ENCODE results near the gene C19orf33.
A peak's percentile ranks its signal among the peaks of the same experiment; 100 is the strongest.
"Not testable (repeated sequence)": the region's sequence is repeated elsewhere in the genome, so short reads cannot be mapped to it uniquely, and the experiment has no call there.

The C19orf33 gene

DNA sequence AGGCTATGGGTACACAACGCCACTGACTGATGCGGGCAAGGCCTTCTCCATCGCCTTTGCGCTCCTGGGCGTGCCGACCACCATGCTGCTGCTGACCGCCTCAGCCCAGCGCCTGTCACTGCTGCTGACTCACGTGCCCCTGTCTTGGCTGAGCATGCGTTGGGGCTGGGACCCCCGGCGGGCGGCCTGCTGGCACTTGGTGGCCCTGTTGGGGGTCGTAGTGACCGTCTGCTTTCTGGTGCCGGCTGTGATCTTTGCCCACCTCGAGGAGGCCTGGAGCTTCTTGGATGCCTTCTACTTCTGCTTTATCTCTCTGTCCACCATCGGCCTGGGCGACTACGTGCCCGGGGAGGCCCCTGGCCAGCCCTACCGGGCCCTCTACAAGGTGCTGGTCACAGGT, 22.5 kb downstream of the C19orf33 start:
- peaks cover 20% of the 10 kb centered on the region for H3K36me3 ChIP-seq (ENCODE audit: control insufficient read depth, insufficient read depth, low read length)

DNA sequence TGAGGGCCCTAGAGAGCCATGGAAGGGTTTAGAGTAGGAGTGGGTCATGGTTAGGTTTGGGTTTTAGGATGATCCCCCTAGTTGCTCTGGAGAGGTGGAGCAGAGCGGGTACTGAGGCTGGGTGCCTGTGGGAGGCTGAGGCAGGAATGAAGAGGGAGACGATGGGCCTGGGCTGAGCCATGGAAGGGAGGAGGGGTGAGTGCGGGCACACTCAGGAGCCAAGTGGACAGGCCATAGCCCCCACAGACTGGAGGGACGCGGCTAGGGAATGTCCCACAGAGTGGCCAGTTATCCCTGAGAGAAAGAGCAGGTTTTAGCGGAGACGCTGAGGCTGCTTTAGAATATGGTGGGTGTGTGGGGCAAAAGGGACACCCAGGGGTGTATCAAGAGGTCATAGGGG, 25.6 kb downstream of the C19orf33 start:
- no peak overlapping the region for H3K4me3 ChIP-seq (ENCODE audit: low read depth, low read length)
- no peaks in the 10 kb centered on the region for H3K27me3 ChIP-seq (ENCODE audit: control insufficient read depth, insufficient read depth, low read length)
- peaks cover 20% of the 10 kb centered on the region for H3K36me3 ChIP-seq (ENCODE audit: control insufficient read depth, insufficient read depth, low read length)
- no peak overlapping the region for H3K27ac ChIP-seq (ENCODE audit: low read depth, low read length)
- H3K4me1 ChIP-seq (ENCODE audit: control insufficient read depth, insufficient read depth, low read length) = no peaks in the 10 kb centered on the region
- no peaks in the 10 kb centered on the region for H3K9me3 ChIP-seq (ENCODE audit: control insufficient read depth, insufficient read depth, low read length)
- H3K9ac ChIP-seq (ENCODE audit: low read depth, low read length) = no peak overlapping the region

More for the DNA sequence above, 22.5 kb downstream of the C19orf33 start:
- no peaks in the 10 kb centered on the region for H3K9me3 ChIP-seq (ENCODE audit: control insufficient read depth, insufficient read depth, low read length)
- H3K9ac ChIP-seq (ENCODE audit: low read depth, low read length) = no peak overlapping the region
- H3K4me1 ChIP-seq (ENCODE audit: control insufficient read depth, insufficient read depth, low read length) = no peaks in the 10 kb centered on the region
- H3K4me3 ChIP-seq (ENCODE audit: low read depth, low read length) = no peak overlapping the region
- H3K27me3 ChIP-seq (ENCODE audit: control insufficient read depth, insufficient read depth, low read length) = no peaks in the 10 kb centered on the region
- no peak overlapping the region for H3K27ac ChIP-seq (ENCODE audit: low read depth, low read length)

DNA sequence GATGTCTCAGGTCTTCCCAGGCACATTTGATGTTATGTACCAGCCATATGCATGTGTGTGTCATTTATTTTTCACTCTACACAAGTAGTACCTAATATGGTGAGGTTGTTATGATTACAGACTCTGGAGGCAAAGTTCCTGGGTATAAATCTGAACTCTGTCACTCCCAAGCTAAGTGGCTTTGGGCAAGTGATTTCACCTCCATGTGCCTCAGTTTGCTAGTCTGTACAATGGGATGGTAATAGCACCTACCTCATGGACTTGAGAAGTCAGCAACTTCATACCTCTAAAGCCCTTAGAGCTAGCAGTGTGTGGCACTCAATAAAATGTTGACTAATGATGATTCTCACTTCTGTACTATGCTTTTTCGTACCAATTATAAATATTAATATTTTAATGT, 27.7 kb downstream of the C19orf33 start:
- no peak overlapping the region for H3K4me3 ChIP-seq (ENCODE audit: low read depth, low read length)
- no peaks in the 10 kb centered on the region for H3K9me3 ChIP-seq (ENCODE audit: control insufficient read depth, insufficient read depth, low read length)
- no peak overlapping the region for H3K27ac ChIP-seq (ENCODE audit: low read depth, low read length)
- H3K9ac ChIP-seq (ENCODE audit: low read depth, low read length) = no peak overlapping the region
- H3K36me3 ChIP-seq (ENCODE audit: control insufficient read depth, insufficient read depth, low read length) = peaks cover 17% of the 10 kb centered on the region
- H3K27me3 ChIP-seq (ENCODE audit: control insufficient read depth, insufficient read depth, low read length) = no peaks in the 10 kb centered on the region
- H3K4me1 ChIP-seq (ENCODE audit: control insufficient read depth, insufficient read depth, low read length) = no peaks in the 10 kb centered on the region

DNA sequence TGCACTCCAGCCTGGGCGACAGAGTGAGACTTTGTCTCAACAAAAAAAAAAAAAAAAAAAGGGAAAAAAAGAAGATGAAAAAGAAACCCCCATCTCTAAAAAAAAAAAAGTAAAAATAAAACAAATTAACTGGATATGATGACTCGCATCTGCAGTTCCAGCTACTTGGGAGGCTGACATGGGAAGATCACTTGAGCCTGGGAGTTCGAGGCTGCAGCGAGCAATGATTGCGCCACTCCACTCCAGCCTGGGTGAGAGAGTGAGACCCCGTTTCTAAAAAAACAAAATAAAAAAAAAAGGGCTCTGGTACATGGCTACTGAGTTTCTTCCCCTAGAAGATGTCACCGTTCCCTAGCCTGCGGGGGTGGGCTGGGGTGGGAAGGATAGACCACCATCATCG, 29.2 kb downstream of the C19orf33 start:
- H3K27ac ChIP-seq (ENCODE audit: low read depth, low read length) = no peak overlapping the region

DNA sequence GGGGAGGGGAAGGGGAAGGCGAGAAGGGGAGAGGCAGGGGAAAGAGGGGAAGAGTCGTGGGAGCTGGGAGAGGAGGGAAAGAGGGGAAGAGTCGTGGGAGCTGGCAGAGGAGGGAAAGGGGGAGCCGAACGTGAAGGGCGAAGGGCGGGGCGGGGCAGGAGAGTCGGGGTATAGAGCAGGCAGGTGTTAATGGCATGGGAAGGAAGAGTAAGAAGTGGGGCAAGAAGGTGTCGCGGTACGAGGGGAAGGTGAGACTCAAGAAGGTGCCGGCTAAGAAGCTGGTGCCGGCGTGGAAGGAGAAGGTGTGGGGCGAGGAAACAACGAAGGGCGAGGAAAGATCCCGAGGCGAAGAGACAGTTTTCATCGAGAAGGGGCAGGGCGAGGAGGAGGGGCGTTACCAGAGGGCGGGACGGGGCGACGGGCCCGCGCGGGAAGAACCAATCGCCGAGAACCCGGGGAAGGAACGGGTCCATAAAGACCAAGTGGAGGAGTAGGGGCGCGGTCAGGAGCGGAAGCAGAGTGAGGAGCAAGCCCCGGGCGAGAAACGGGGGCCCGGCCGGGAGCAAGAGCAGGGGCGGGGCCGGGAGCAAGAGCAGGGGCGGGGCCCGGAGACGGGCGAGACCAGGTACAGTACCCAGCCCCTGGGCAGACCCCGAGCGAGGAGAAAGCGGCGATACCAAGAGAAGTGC, 32.0 kb downstream of the C19orf33 start:
- Histone ChIP-seq H3K9me3 (ENCODE audit: control insufficient read depth, insufficient read depth, low read length) (no peaks in the 10 kb centered on the region), H3K27me3 (ENCODE audit: control insufficient read depth, insufficient read depth, low read length) (no peaks in the 10 kb centered on the region), H3K9ac (ENCODE audit: low read depth, low read length) (no peak overlapping the region; the same call in 1 of the 2 replicates), H3K4me1 (ENCODE audit: control insufficient read depth, insufficient read depth, low read length) (peaks cover 5% of the 10 kb centered on the region; the same call in 1 of the 2 replicates), H3K4me3 (ENCODE audit: low read depth, low read length) (peak overlapping the region; percentile 93), H3K27ac (ENCODE audit: low read depth, low read length) (peak overlapping the region; percentile 72), H3K36me3 (ENCODE audit: control insufficient read depth, insufficient read depth, low read length) (no peaks in the 10 kb centered on the region)

More for the DNA sequence above, 29.2 kb downstream of the C19orf33 start:
- Histone ChIP-seq H3K9me3 (ENCODE audit: control insufficient read depth, insufficient read depth, low read length) (no peaks in the 10 kb centered on the region), H3K27me3 (ENCODE audit: control insufficient read depth, insufficient read depth, low read length) (no peaks in the 10 kb centered on the region), H3K4me3 (ENCODE audit: low read depth, low read length) (no peak overlapping the region), H3K4me1 (ENCODE audit: control insufficient read depth, insufficient read depth, low read length) (peaks cover 5% of the 10 kb centered on the region; the same call in 1 of the 2 replicates), H3K36me3 (ENCODE audit: control insufficient read depth, insufficient read depth, low read length) (peaks cover 2% of the 10 kb centered on the region; the same call in 1 of the 2 replicates), H3K9ac (ENCODE audit: low read depth, low read length) (no peak overlapping the region)

DNA sequence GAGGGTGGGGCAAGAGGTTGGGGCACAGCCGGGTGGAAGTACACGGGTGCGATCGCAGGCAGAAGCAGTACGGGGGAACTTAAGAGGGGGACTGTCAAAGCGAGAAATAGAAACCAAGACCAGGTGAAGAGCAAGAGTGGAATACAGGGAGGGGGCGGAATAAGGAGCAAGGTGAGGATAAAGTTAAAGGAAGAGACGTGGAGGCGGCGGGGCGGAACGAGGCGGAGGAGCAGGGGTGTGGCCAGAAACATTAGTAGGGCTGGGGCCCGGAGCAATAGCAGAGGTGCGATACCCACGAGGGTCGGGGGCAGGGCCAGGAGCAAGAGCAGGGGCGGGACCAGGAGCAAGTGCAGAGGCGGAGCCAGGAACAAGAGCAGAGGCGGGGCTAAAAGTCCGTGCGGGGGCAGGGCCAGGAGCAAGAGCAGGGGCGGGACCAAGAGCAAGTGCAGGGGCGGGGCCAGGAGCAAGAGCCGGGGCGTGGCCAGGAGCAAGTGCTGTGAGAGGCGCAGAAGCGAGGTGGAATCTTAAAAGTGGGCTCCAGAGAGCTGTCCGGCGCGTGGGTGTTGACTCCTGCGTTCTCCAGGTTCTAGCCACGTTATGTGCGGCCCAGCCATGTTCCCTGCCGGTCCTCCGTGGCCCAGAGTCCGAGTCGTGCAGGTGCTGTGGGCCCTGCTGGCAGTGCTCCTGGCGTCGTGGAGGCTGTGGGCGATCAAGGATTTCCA, 32.7 kb downstream of the C19orf33 start:
- Histone ChIP-seq H3K27ac (ENCODE audit: low read depth, low read length) (peak overlapping the region; percentile 72), H3K4me3 (ENCODE audit: low read depth, low read length) (peak overlapping the region; percentile 93), H3K27me3 (ENCODE audit: control insufficient read depth, insufficient read depth, low read length) (no peaks in the 10 kb centered on the region), H3K36me3 (ENCODE audit: control insufficient read depth, insufficient read depth, low read length) (no peaks in the 10 kb centered on the region), H3K9ac (ENCODE audit: low read depth, low read length) (peak overlapping the region; percentile 22; the same call in 1 of the 2 replicates), H3K9me3 (ENCODE audit: control insufficient read depth, insufficient read depth, low read length) (no peaks in the 10 kb centered on the region), H3K4me1 (ENCODE audit: control insufficient read depth, insufficient read depth, low read length) (peaks cover 5% of the 10 kb centered on the region; the same call in 1 of the 2 replicates)

DNA sequence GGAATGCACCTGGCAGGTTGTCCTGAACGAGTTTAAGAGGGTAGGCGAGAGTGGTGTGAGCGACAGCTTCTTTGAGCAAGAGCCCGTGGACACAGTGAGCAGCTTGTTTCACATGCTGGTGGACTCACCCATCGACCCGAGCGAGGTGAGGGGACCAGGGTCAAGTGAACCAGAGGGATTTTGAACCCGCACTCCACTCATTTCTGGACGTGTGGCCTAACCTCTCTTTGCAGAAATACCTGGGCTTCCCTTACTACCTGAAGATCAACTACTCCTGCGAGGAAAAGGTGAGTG, 33.3 kb downstream of the C19orf33 start:
- Histone ChIP-seq H3K4me3 (ENCODE audit: low read depth, low read length) (peak overlapping the region; percentile 93), H3K4me1 (ENCODE audit: control insufficient read depth, insufficient read depth, low read length) (peaks cover 5% of the 10 kb centered on the region; the same call in 1 of the 2 replicates), H3K27me3 (ENCODE audit: control insufficient read depth, insufficient read depth, low read length) (no peaks in the 10 kb centered on the region), H3K36me3 (ENCODE audit: control insufficient read depth, insufficient read depth, low read length) (no peaks in the 10 kb centered on the region), H3K9ac (ENCODE audit: low read depth, low read length) (0 out of 2 replicates have a peak overlapping the region, but pooled peaks have one; percentile 22), H3K9me3 (ENCODE audit: control insufficient read depth, insufficient read depth, low read length) (no peaks in the 10 kb centered on the region), H3K27ac (ENCODE audit: low read depth, low read length) (no peak overlapping the region)

DNA sequence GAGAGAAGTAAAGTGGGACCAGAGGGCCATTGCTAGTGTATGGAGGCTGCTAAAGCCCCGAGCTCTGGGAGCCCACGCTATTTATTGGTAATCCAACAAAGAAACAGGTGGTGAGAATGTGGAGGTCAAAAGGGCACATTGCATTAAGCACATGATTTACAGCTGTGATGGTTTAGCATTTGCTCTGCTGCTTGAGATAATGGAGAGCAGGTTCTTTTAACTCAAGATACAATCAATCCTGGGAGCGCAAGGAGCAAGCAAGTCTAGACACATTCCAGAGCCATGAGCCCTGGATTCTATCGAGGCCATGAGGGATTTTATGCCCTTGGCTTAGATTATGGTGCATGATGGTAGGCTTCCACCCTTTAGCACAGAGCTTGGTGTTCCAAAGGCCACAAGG, 35.0 kb downstream of the C19orf33 start:
- not testable (repeated sequence) for H3K9me3 ChIP-seq (ENCODE audit: control insufficient read depth, insufficient read depth, low read length); H3K27me3 ChIP-seq (ENCODE audit: control insufficient read depth, insufficient read depth, low read length); H3K36me3 ChIP-seq (ENCODE audit: control insufficient read depth, insufficient read depth, low read length); H3K9ac ChIP-seq (ENCODE audit: low read depth, low read length); H3K4me3 ChIP-seq (ENCODE audit: low read depth, low read length); H3K4me1 ChIP-seq (ENCODE audit: control insufficient read depth, insufficient read depth, low read length); H3K27ac ChIP-seq (ENCODE audit: low read depth, low read length)

DNA sequence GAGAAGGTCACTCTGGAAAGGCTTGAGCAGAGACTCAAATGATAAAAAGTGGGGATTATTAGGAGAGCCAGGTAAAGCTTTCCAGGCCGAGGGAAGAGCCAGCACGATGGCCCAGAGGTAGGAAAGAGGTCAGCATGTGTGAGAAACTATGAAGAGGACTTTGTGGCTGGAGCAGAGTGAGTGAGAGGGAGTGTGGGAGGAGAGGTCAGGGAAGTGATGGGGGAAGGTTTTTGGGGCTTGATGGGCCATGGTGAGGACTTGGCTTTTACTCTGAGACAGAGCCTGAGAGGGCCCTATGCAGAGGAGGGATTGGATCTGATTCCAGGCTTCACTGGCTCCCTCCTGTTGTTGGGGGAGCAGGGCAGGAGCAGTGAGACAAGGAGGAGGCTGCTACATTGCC, 36.9 kb downstream of the C19orf33 start:
- Histone ChIP-seq H3K9me3 (ENCODE audit: control insufficient read depth, insufficient read depth, low read length) (no peaks in the 10 kb centered on the region), H3K27ac (ENCODE audit: low read depth, low read length) (no peak overlapping the region), H3K4me3 (ENCODE audit: low read depth, low read length) (no peak overlapping the region), H3K36me3 (ENCODE audit: control insufficient read depth, insufficient read depth, low read length) (no peaks in the 10 kb centered on the region), H3K4me1 (ENCODE audit: control insufficient read depth, insufficient read depth, low read length) (peaks cover 5% of the 10 kb centered on the region; the same call in 1 of the 2 replicates), H3K9ac (ENCODE audit: low read depth, low read length) (no peak overlapping the region), H3K27me3 (ENCODE audit: control insufficient read depth, insufficient read depth, low read length) (no peaks in the 10 kb centered on the region)

DNA sequence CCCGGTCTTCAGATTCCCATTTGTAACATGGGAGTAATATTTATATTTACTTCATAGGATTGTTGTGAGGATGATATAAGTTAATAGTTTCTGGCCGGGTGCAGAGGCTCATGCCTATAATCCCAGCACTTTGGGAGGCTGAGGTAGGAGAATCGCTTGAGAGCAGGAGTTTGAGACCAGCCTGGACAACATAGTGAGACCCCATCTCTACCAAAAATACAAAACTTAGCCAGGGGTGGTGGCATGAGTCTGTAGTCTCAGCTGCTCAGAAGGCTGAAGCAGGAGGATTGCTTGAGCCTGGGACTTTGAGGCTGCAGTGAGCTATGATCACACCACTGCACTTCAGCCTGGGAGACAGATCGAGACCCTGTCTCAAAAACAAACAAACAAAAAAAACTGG, 42.8 kb downstream of the C19orf33 start:
- Histone ChIP-seq H3K9ac (ENCODE audit: low read depth, low read length) (no peak overlapping the region), H3K27ac (ENCODE audit: low read depth, low read length) (no peak overlapping the region), H3K4me1 (ENCODE audit: control insufficient read depth, insufficient read depth, low read length) (no peaks in the 10 kb centered on the region), H3K9me3 (ENCODE audit: control insufficient read depth, insufficient read depth, low read length) (no peaks in the 10 kb centered on the region), H3K36me3 (ENCODE audit: control insufficient read depth, insufficient read depth, low read length) (no peaks in the 10 kb centered on the region), H3K27me3 (ENCODE audit: control insufficient read depth, insufficient read depth, low read length) (no peaks in the 10 kb centered on the region), H3K4me3 (ENCODE audit: low read depth, low read length) (no peak overlapping the region)

DNA sequence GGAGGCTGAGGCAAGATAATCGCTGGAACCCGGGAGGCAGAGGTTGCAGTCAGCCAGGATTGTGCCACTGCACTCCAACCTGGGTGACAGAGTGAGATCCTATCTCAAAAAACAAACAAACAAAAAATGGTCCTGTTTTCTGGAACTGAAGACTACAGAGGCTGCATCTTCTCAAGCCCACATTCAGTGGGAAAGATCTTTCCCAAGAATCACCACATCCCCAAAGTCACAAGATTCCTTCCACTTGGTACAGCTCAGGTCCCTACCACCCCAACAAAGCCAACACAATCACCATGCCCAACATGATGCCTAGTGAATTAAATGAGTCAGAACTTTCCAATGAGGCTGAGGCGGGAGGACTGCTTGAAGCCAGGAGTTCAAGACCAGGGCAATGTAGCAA, 46.8 kb downstream of the C19orf33 start:
- H3K9ac ChIP-seq (ENCODE audit: low read depth, low read length) = no peak overlapping the region
- no peaks in the 10 kb centered on the region for H3K4me1 ChIP-seq (ENCODE audit: control insufficient read depth, insufficient read depth, low read length)
- H3K9me3 ChIP-seq (ENCODE audit: control insufficient read depth, insufficient read depth, low read length) = no peaks in the 10 kb centered on the region
- no peaks in the 10 kb centered on the region for H3K36me3 ChIP-seq (ENCODE audit: control insufficient read depth, insufficient read depth, low read length)
- H3K27me3 ChIP-seq (ENCODE audit: control insufficient read depth, insufficient read depth, low read length) = no peaks in the 10 kb centered on the region
- H3K27ac ChIP-seq (ENCODE audit: low read depth, low read length) = no peak overlapping the region
- no peak overlapping the region for H3K4me3 ChIP-seq (ENCODE audit: low read depth, low read length)

All from HUES48 (cell line).